ENCODE measurements around the gene GRID2IP. TPM values are rescaled to one million over a fixed set of nuclear protein-coding genes. Genes with fewer than 3 reads are reported as not detected.

Gene GRID2IP
- total RNA-seq, 4 donors from 2014 or later = 0.13 TPM; not detected in 3

DNA sequence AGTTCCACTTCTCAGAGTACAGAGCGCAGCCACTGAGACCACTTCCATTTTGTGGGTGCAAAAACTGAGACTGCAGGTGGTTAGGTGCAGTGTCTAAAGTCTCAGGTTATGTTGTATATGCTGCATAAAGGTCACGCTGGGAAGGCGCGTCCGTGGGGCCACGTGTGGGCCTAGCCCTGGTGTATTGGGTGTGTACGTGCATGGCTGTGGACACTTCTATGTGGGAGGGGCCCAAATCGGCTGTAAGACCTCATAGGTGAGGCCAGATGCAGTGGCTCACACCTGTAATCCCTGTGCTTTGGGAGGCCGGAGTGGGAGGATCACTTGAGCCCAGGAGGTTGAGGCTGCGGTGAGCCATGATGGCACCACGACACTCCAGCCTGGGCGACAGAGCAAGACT lies 37.7 kb downstream of the GRID2IP start:
- no peak for TF ChIP-seq CTCF (IDR thresholded peaks at IDR 0.05 in 4 of 5, conservative IDR thresholded peaks at IDR 0.05 in 1 of 5)
- TF ChIP-seq POLR2A (IDR thresholded peaks at IDR 0.05) = no peak
- Histone ChIP-seq H3K9me3 (no peaks in the 10 kb centered on the region), H3K4me1 (no peaks in the 10 kb centered on the region), H3K27me3 (no peaks in the 10 kb centered on the region), H3K36me3 (no peaks in the 10 kb centered on the region), H3K4me3 (no peak overlapping the region), H3K27ac (no peak overlapping the region)
- in situ Hi-C loops (cut with MboI; ENCODE audit: low sequenced_read_pairs in 4 of 4) = no loop called here
- intact Hi-C loops (cut with DNase I; ENCODE audit: low total_unique reads) = loop anchor here (10.0 kb wide), 1 partner anchor 61 kb away; the partner anchor contains the start of gene ZDHHC4
- ATAC-seq = no peak
- no peak for DNase-seq

DNA sequence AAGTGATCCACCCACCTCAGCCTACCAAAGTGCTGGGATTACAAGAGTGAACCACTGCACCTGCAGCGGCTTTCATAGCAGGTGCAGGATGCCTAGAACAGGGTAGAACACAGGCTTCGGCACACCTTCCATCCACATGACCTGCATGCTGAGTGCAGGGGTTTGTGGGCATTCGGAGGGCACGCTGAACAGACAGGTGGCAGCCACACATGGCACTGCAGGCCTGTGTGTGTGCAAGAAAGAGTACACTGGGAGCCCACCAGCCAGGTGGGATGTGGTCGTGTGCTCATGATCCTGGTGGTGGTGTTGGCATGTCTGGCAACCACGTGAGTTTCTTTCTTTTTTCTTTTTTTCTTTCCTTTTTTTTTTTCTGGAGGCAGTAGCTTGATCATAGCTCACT lies 38.4 kb downstream of the GRID2IP start:
- TF ChIP-seq CTCF (IDR thresholded peaks at IDR 0.05 in 4 of 5, conservative IDR thresholded peaks at IDR 0.05 in 1 of 5) = no peak
- no peak for TF ChIP-seq POLR2A (IDR thresholded peaks at IDR 0.05)
- no peak for ATAC-seq
- in situ Hi-C loops (cut with MboI; ENCODE audit: low sequenced_read_pairs in 4 of 4) = no loop called here
- intact Hi-C loops (cut with DNase I; ENCODE audit: low total_unique reads) = loop anchor here (10.0 kb wide), 1 partner anchor 62 kb away; the partner anchor contains the start of gene ZDHHC4
- no peak overlapping the region for H3K4me3 ChIP-seq
- H3K4me1 ChIP-seq = no peaks in the 10 kb centered on the region
- H3K27ac ChIP-seq = no peak overlapping the region
- no peak for DNase-seq
- H3K36me3 ChIP-seq = no peaks in the 10 kb centered on the region
- no peaks in the 10 kb centered on the region for H3K27me3 ChIP-seq
- H3K9me3 ChIP-seq = no peaks in the 10 kb centered on the region

DNA sequence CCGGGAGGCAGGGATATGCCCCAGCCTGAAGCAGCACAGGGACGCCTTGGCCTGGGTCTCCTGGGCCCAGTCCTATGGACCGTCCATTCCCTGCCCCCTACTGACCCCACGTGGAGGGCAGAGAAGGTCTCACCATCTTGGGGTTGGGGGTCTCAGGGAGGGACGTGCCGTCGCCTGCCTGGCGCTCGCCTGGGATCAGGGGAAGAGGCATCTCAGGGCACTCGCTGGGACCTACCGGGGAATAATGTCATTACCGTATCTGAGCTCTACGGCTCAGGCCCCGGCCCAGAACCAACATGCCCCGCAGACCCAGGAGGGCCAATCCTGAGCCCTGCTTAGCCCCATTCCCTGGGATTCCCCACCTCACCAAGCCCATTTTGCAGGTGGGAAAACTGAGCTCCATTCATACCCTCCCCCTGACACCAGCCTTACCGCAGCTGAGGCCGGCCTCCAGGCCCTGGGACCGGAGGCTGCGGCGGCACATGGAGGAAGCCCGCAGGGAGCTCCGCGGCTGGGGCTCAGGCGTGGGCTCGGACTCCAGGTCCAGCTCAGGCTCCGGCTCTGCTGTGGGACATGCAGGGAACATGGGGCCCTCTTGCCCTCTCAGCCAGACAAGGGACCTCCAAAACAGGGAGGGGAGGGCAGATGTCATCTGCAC lies 40.7 kb downstream of the GRID2IP start:
- Histone ChIP-seq H3K9me3 (no peaks in the 10 kb centered on the region), H3K4me3 (no peak overlapping the region), H3K27me3 (no peaks in the 10 kb centered on the region), H3K4me1 (no peaks in the 10 kb centered on the region), H3K36me3 (no peaks in the 10 kb centered on the region), H3K27ac (no peak overlapping the region)
- TF ChIP-seq CTCF (IDR thresholded peaks at IDR 0.05 in 4 of 5, conservative IDR thresholded peaks at IDR 0.05 in 1 of 5) (no peak), POLR2A (IDR thresholded peaks at IDR 0.05) (no peak)
- ATAC-seq (no peak), DNase-seq (no peak)
- intact Hi-C loops (cut with DNase I; ENCODE audit: low total_unique reads) (loop anchor here (10.0 kb wide), 1 partner anchor 64 kb away; the partner anchor contains the start of gene ZDHHC4), in situ Hi-C loops (cut with MboI; ENCODE audit: low sequenced_read_pairs in 4 of 4) (no loop called here)

DNA sequence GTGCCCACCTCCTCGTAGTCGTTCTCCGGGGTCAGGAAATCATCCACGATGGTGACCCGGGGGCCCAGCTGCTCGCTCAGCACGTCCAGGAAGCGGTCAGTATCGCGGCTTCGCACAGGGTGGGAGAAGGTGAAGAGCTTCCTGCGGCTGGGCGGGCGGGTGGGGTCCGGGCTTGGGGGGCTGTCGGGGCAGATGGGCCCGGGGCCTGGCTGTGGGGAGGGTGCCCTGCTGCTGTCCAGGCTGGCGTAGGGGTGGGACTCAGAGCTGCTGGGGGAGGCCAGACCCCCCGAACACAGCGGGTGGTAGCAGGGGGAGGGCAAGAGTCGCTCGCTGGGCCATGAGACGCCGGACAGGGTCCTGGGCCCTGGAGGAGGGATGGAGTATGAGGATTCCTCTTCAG lies 42.3 kb downstream of the GRID2IP start:
- no peak for TF ChIP-seq POLR2A (IDR thresholded peaks at IDR 0.05)
- no peak for TF ChIP-seq CTCF (IDR thresholded peaks at IDR 0.05 in 4 of 5, conservative IDR thresholded peaks at IDR 0.05 in 1 of 5)
- Histone ChIP-seq H3K4me1 (peaks cover 0 to 6% of the 10 kb centered on the region in 2 donors), H3K36me3 (no peaks in the 10 kb centered on the region), H3K4me3 (no peak overlapping the region), H3K9me3 (no peaks in the 10 kb centered on the region), H3K27me3 (peaks cover 0 to 8% (median 0%) of the 10 kb centered on the region in 3 donors), H3K27ac (no peak overlapping the region)
- no peak for ATAC-seq
- no peak for DNase-seq
- intact Hi-C loops (cut with DNase I; ENCODE audit: low total_unique reads) = no loop called here
- in situ Hi-C loops (cut with MboI; ENCODE audit: low sequenced_read_pairs in 4 of 4) = no loop called here
